Measurements from ENCODE around the gene IRX3.

GRCh38 chr16:54284319-54284930 lies 2.2 kb downstream of the IRX3 start:
- no peak for TF ChIP-seq CTCF (IDR thresholded peaks at IDR 0.05; ENCODE audit: low read length)
- no peak for TF ChIP-seq EZH2 (optimal IDR thresholded peaks at IDR 0.05; ENCODE audit: low read depth, low read length)
- TF ChIP-seq EZH2phosphoT487 (IDR thresholded peaks at IDR 0.05; ENCODE audit: low read length), result no peak
